Liver (tissue), 2 donors: ENCODE measurements around the gene CCDC195.

Experiments
- YY1 ChIP-seq: IDR thresholded peaks from 2 replicates; pipeline ENCODE4 v1.6.1; 2016; ENCODE audit warnings: antibody characterized with exemption, mild to moderate bottlenecking
- TF ChIP-seq, protein P1 (sequence below): IDR thresholded peaks from 2 replicates; pipeline ENCODE4 v1.6.1; 2016; ENCODE audit warnings: antibody characterized with exemption
- donor health status: healthy.

DNA sequence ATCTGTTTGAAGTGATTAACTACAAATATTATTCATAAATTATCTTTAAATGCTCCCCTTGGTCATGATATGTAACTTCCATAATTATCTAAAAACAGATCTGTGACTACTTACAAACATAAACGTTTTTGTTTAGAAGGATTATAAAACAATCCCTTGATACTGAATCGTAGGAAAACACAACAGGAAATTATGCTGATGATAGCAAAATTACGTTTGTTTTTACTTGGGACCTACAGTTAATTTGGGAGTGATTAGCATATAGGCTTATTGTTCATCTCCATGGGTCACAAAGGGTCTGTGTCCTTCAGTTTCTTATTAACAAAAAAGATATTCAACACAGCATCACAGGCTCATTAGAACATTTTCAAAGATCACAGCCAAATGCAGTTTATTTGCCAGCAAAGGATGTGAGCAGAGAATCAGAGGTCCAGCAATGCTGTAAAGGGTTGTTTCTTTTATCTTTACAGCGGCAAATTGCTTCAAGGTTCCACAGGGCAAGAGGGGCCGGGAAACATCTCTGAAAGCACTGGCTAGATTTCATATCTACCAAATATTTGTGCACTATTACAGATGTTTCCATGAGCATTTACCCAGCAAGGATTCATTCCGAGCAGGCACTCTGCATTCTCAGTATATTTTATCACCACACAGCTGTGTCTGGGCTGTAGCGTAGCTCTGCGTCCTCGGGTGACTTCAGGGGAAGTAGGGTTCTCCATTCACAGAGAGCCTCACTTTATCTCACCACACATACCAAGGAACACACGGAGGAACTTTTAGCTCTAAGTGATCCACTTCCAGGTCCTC, 4.1 kb downstream of the CCDC195 start:
- TF ChIP-seq, protein P1, sequence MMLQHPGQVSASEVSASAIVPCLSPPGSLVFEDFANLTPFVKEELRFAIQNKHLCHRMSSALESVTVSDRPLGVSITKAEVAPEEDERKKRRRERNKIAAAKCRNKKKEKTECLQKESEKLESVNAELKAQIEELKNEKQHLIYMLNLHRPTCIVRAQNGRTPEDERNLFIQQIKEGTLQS = no peak
- no peak for TF ChIP-seq YY1
